Camera-type eye (tissue), 1 donor: ENCODE results near the gene STXBP1. TPM values are rescaled to one million over a fixed set of nuclear protein-coding genes. Genes with fewer than 3 reads are reported as not detected.

Source experiments
- total RNA-seq: library from RNA; depleted of rRNA; stranded (reverse); fragments of >200 nt; gene quantifications from one replicate; pipeline ENCODE4 v1.2.3, GENCODE V29; 2014

Gene STXBP1
- 237 TPM for total RNA-seq

GRCh38 chr9:127611899-127612790 lies at the start of gene STXBP1:
STXBP1 (plus strand) TSS chr9:127612277; CDS start chr9:127612404, 127 bp downstream.

DNA sequence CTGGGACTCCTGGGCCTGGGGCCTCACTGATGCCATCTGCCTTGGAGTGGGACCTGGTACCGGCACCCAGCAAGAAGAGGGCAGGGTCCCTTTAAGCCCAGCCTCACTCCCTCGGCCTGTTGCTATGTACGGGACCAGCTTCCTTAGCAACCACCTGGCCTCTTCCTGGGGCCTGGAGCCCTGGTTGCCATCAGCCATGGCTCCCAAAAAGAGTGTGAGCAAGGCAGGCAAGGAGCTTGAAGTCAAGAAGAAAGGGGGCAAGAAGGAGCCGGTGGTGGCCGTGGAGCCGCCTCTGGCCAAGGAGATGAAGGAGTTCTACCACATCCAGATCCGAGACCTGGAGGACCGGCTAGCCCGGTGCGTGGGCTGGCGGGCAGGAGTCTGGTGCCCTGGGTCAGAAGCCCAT lies 94.8 kb downstream of the STXBP1 start, which contains the start of gene CFAP157:
TSS of gene CFAP157 (plus strand) at position 153 of the 406 bp plus-strand sequence. CDS start at position 197, 44 bp downstream.

DNA sequence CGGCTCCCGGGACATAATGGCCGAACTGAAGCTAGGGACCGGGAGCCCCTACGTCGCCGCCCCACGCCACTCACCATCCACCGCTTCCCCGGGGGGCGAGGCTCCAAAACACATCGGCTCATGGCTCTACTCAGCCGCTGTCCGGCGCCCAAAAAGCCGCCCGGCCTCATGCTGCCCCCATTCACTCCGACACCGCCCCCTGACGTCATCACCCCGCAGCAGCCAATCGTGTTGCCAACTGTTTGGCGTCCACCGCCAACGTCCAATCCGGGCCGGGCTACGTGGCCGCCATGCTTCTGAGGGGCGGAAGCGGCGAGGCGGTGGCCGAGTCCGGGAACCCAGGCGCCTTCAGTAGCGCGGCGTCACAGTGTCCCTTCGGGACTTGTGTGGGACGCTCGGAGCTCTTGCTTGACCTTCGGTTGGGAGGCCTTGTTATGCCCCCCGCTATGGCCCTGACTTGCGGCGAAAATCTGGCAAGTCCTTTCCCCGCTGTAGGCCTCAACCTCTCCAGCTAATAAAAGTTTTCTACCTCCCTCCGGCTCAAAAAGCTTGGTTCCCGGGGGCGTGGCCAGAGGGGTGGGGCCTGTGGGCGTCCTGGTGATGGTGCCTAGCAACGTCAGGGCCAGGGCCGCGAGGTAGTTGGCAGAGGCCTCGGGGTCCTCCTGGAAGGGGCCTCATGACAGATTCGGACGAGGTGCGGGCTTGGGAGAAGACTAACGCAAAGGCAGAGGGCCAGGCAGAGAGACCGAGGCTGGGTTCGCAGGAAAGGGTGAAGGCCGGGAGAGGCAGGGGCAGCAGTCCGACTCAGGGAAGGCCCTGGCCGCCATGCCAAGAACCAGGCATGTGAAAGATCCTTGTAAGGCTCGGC lies 103.6 kb downstream of the STXBP1 start, which contains the start of the genes PTRH1 and TTC16:
TSS of gene PTRH1 (minus strand) at position 194 of the 868 bp plus-strand sequence. CDS start at position 170, 24 bp downstream.
TSS of gene TTC16 (plus strand) at position 610 of the 868 bp plus-strand sequence. CDS start at position 677, 67 bp downstream.

GRCh38 chr9:127734747-127735529 lies 122.9 kb downstream of the STXBP1 start, which contains the start of gene TOR2A:
TOR2A (minus strand) TSS chr9:127735294; CDS start chr9:127735270, 24 bp downstream.

Other genes with a start within 250 kb of the STXBP1 start
- 15.2 TPM for gene SLC2A8, start 215.1 kb upstream of the STXBP1 start, total RNA-seq
- gene ZNF79, start 187.9 kb upstream of the STXBP1 start, total RNA-seq = 19.1 TPM
- gene RPL12, start 160.9 kb upstream of the STXBP1 start, total RNA-seq = 932 TPM
- gene LRSAM1, start 160.8 kb upstream of the STXBP1 start, total RNA-seq = 24.4 TPM
- gene CFAP157, start 94.7 kb downstream of the STXBP1 start, total RNA-seq = not detected
- 13.5 TPM for gene PTRH1, start 103.4 kb downstream of the STXBP1 start, total RNA-seq
- not detected for gene TTC16, start 103.8 kb downstream of the STXBP1 start, total RNA-seq
- 11.1 TPM for gene TOR2A, start 123.0 kb downstream of the STXBP1 start, total RNA-seq
- 10.7 TPM for gene SH2D3C, start 166.4 kb downstream of the STXBP1 start, total RNA-seq
- 60.2 TPM for gene CDK9, start 173.8 kb downstream of the STXBP1 start, total RNA-seq
- gene FPGS, start 190.6 kb downstream of the STXBP1 start, total RNA-seq = 45.4 TPM
- gene ENG, start 242.4 kb downstream of the STXBP1 start, total RNA-seq = 21.5 TPM